Endothelial cell of umbilical vein (primary cell): ENCODE data around the gene MRPS34. TPM values are rescaled to one million over a fixed set of nuclear protein-coding genes. Genes with fewer than 3 reads are reported as not detected.

Source experiments
- BruUV-seq: library from RNA; stranded (reverse); fragments of 400-500 nt; replicated peaks from 2 replicates; lab custom pipeline; 2021; lab: Mats Ljungman, UMichigan
- CTCF ChIA-PET: fragments of 300-600, 350-600 bp; sonication (Branson Sonifier 250); formaldehyde crosslinking; loops from one replicate; lab custom pipeline; 2021; ENCODE audit warnings: antibody characterized with exemption, inconsistent platforms; lab: Charles Lee
- POLR2A ChIA-PET: fragments of 300-600, 350-600 bp; sonication (Branson Sonifier 250); formaldehyde crosslinking; loops from one replicate; lab custom pipeline; 2021; ENCODE audit warnings: antibody characterized with exemption, inconsistent platforms; lab: Charles Lee
- DNase-seq: peaks from one replicate; pipeline ENCODE4 v3.0.0-alpha.2; 2011; ENCODE audit warnings: low read depth, low spot score
- FAIRE-seq: peaks from 2 replicates; lab custom pipeline; 2011; peaks lifted over from hg19 to GRCh38; lab: Jason Lieb, UNC
- H2AFZ ChIP-seq: 2 replicates; pipeline ENCODE4 v1.6.0; 2012; ENCODE audit warnings: low read depth, low read length, control low read depth, inconsistent platforms
- H3K27ac ChIP-seq: 2 replicates; pipeline ENCODE4 v1.5.1; 2011; ENCODE audit warnings: low read depth, mild to moderate bottlenecking, control low read depth, low read length, moderate library complexity; ENCODE audit not compliant: insufficient read depth
- H3K27me3 ChIP-seq, 2 experiments: 2 replicates each; pipeline versions ENCODE4 v1.6.0 to v1.6.1; 2011; ENCODE audit warnings: low read length in 2 of 2, mixed read lengths in 1 of 2; ENCODE audit not compliant: control insufficient read depth in 2 of 2, insufficient read depth in 2 of 2
- H3K36me3 ChIP-seq, 2 experiments: 2 replicates in 1 of 2; 3 replicates in 1 of 2; pipeline ENCODE4 v1.5.1; 2011; ENCODE audit warnings: low read length in 2 of 2, mild to moderate bottlenecking in 1 of 2, moderate library complexity in 1 of 2; ENCODE audit not compliant: control insufficient read depth in 2 of 2, insufficient read depth in 2 of 2; ENCODE audit errors: extremely low read depth in 1 of 2
- H3K4me1 ChIP-seq: 3 replicates; pipeline ENCODE4 v1.5.1; 2011; ENCODE audit warnings: mild to moderate bottlenecking, low read length; ENCODE audit not compliant: control insufficient read depth, insufficient read depth; ENCODE audit errors: extremely low read depth
- H3K4me2 ChIP-seq: 2 replicates; pipeline ENCODE4 v1.6.1; 2011; ENCODE audit warnings: low read length, control low read depth, mixed read lengths; ENCODE audit not compliant: insufficient read depth
- H3K4me3 ChIP-seq, 3 experiments: fragments of 200-600 bp in 1 of 3; sonication (generic), shearing (Covaris generic) in 1 of 3; replicated peaks in 1 of 3; 2 replicates each; pipeline ENCODE4 v1.5.1; 2011 to 2016; ENCODE audit warnings: control low read depth in 3 of 3, low read length in 3 of 3, mild to moderate bottlenecking in 2 of 3, inconsistent platforms in 1 of 3, low read depth in 1 of 3, moderate library complexity in 1 of 3; ENCODE audit not compliant: insufficient read depth in 1 of 3
- H3K79me2 ChIP-seq: 2 replicates; pipeline ENCODE4 v1.6.0; 2012; ENCODE audit warnings: low read length, inconsistent platforms; ENCODE audit not compliant: control insufficient read depth, insufficient read depth
- H3K9ac ChIP-seq: replicated peaks from 2 replicates; pipeline ENCODE3; 2011; ENCODE audit warnings: low read length, control low read depth; ENCODE audit not compliant: insufficient read depth; ENCODE audit errors: extremely low read depth
- H3K9me1 ChIP-seq: replicated peaks from 3 replicates; pipeline ENCODE4 v1.6.0; 2011; ENCODE audit warnings: mild to moderate bottlenecking, low read length; ENCODE audit not compliant: control insufficient read depth, insufficient read depth; ENCODE audit errors: extremely low read depth
- H3K9me3 ChIP-seq: replicated peaks from 2 replicates; pipeline ENCODE4 v1.5.1; 2012; ENCODE audit warnings: low read length, inconsistent platforms; ENCODE audit not compliant: control insufficient read depth, insufficient read depth
- H4K20me1 ChIP-seq: replicated peaks from 2 replicates; pipeline ENCODE3; 2011; ENCODE audit warnings: mild to moderate bottlenecking, low read length; ENCODE audit not compliant: control insufficient read depth, insufficient read depth; ENCODE audit errors: extremely low read depth
- CTCF ChIP-seq, 2 donors: IDR thresholded peaks; 1 replicate in 1 of 2; 2 replicates in 1 of 2; pipeline ENCODE4 v1.5.1; 2011; ENCODE audit warnings: low read length in 2 of 2, mild to moderate bottlenecking in 2 of 2, moderate library complexity in 2 of 2, control low read depth in 1 of 2, inconsistent platforms in 1 of 2, low read depth in 1 of 2; ENCODE audit not compliant: insufficient read depth in 1 of 2; ENCODE audit errors: extremely low read depth in 1 of 2
- EZH2 ChIP-seq: IDR thresholded peaks from 2 replicates; pipeline ENCODE4 v1.6.1; 2012; ENCODE audit warnings: borderline replicate concordance, low read depth, mild to moderate bottlenecking, moderate library complexity, low read length, inconsistent platforms; ENCODE audit not compliant: severe bottlenecking
- FOS ChIP-seq: IDR thresholded peaks from 2 replicates; pipeline ENCODE4 v1.6.1; 2011; ENCODE audit warnings: mild to moderate bottlenecking, low read length, moderate library complexity, borderline replicate concordance; ENCODE audit not compliant: insufficient read depth
- GATA2 ChIP-seq: IDR thresholded peaks from 2 replicates; pipeline ENCODE4 v1.7.0; 2011; ENCODE audit warnings: low read depth, mild to moderate bottlenecking, moderate library complexity, mixed read lengths, low read length; ENCODE audit not compliant: insufficient read length, insufficient read depth
- JUN ChIP-seq: IDR thresholded peaks from 2 replicates; pipeline ENCODE4 v1.6.1; 2011; ENCODE audit warnings: borderline replicate concordance, low read depth; ENCODE audit not compliant: insufficient read length, insufficient read depth
- MAX ChIP-seq: IDR thresholded peaks from 2 replicates; pipeline ENCODE4 v1.6.1; 2011; ENCODE audit not compliant: insufficient read depth, insufficient read length
- MYC ChIP-seq: IDR thresholded peaks from one replicate; pipeline ENCODE4 v1.6.1; 2011; ENCODE audit warnings: mild to moderate bottlenecking, low read depth, low read length
- POLR2A ChIP-seq: IDR thresholded peaks from 2 replicates; pipeline ENCODE4 v1.6.1; 2012; ENCODE audit warnings: low read depth, mild to moderate bottlenecking, control low read depth, low read length
- POLR2AphosphoS5 ChIP-seq: IDR thresholded peaks from 2 replicates; pipeline ENCODE4 v1.6.1; 2012; ENCODE audit warnings: low read depth, mild to moderate bottlenecking, control low read depth, low read length, moderate library complexity; ENCODE audit not compliant: insufficient read depth
- dilution Hi-C: fragments of 300-500 bp; cut with MboI; formaldehyde crosslinking; loops from one replicate; pipeline ENCODE4 v1.15.0; 2019; ENCODE audit warnings: low sequenced_read_pairs; ENCODE audit not compliant: extremely low pct_ligation_motif_present
- intact Hi-C: fragments of 100-400 bp; cut with micrococcal nuclease; formaldehyde crosslinking; loops from one replicate; pipeline ENCODE4 v1.10.0; 2022
- polyA plus RNA-seq, 4 experiments: library from polyadenylated mRNA; depleted of rRNA in 3 of 4; stranded (reverse) in 3 of 4; unstranded in 1 of 4; fragments of >200 nt; gene quantifications; 2 replicates each; pipeline versions ENCODE4 v1.2.1 to v1.2.3, GENCODE V29; 2011 to 2012; ENCODE audit warnings: missing spikeins in 1 of 4
- total RNA-seq: library from RNA; stranded (reverse); gene quantifications from 2 replicates; pipeline ENCODE4 v1.2.3, GENCODE V29; 2021

Gene MRPS34
- total and polyA plus RNA-seq, 2 donors (not counting 3 experiments of a cell fraction or from before 2014, with no cell fraction given): 82.1 to 102 TPM

- Histone ChIP-seq H3K4me3 (no peak overlapping the region), H3K79me2 (no peaks in the 10 kb centered on the region), H3K27me3 (no peaks in the 10 kb centered on the region), H3K4me1 (no peaks in the 10 kb centered on the region), H4K20me1 (no peaks in the 10 kb centered on the region), H3K4me2 (no peak overlapping the region), H3K9ac (no peak overlapping the region), H3K9me3 (no peaks in the 10 kb centered on the region), H3K9me1 (no peaks in the 10 kb centered on the region), H3K27ac (no peak overlapping the region), H3K36me3 (peaks cover 0 to 40% of the 10 kb centered on the region in 2 experiments), H2AFZ (no peak overlapping the region)
- POLR2A ChIA-PET: no interaction called here
- DNase-seq: no peak
- TF ChIP-seq EZH2 (no peak), MAX (no peak), JUN (no peak)
- no TSS peak for BruUV-seq
- intact Hi-C loops (no loop called here), dilution Hi-C loops (no loop called here)
- CTCF ChIA-PET: interaction anchor here (1.0 to 2.1 kb wide), 3 partner anchors 9 to 238 kb away, joined by 3 to 12 read pairs (median 3); no protein-coding TSS in a partner anchor
- FAIRE-seq: no peak
Measured at GRCh38 chr16:1732071-1732470, 40.9 kb downstream of the MRPS34 start.

- Histone ChIP-seq H3K36me3 (peaks cover 0 to 45% of the 10 kb centered on the region in 2 experiments), H3K9ac (no peak overlapping the region), H4K20me1 (no peaks in the 10 kb centered on the region), H3K79me2 (no peaks in the 10 kb centered on the region), H3K4me1 (no peaks in the 10 kb centered on the region), H3K27ac (no peak overlapping the region), H3K27me3 (no peaks in the 10 kb centered on the region), H2AFZ (no peak overlapping the region), H3K4me2 (no peak overlapping the region), H3K9me1 (no peaks in the 10 kb centered on the region), H3K4me3 (no peak overlapping the region), H3K9me3 (no peaks in the 10 kb centered on the region)
- TF ChIP-seq POLR2A: no peak
- no peak for TF ChIP-seq EZH2
- no peak for TF ChIP-seq POLR2AphosphoS5
- TF ChIP-seq JUN: no peak
- TF ChIP-seq FOS: no peak
- TF ChIP-seq GATA2: no peak
- TF ChIP-seq CTCF (IDR thresholded peaks at IDR 0.05; ENCODE audit: extremely low read depth in 1 of 2, insufficient read depth in 1 of 2, low read depth in 1 of 2, low read length in 2 of 2): no peak
- TF ChIP-seq MYC: no peak
- TF ChIP-seq MAX: no peak
- FAIRE-seq (no peak), DNase-seq (no peak)
- no TSS peak for BruUV-seq
- POLR2A ChIA-PET: no interaction called here
- intact Hi-C loops (no loop called here), dilution Hi-C loops (no loop called here)
- CTCF ChIA-PET: interaction anchor here (1.5 kb wide), 1 partner anchor 237 kb away, joined by 3 read pairs; no protein-coding TSS in a partner anchor
Measured at GRCh38 chr16:1731603-1732002, 41.3 kb downstream of the MRPS34 start.
